ENCODE results near the gene TAF11. TPM values are rescaled to one million over a fixed set of nuclear protein-coding genes. Genes with fewer than 3 reads are reported as not detected.

The TAF11 gene
- 40.8 to 44.1 TPM (median 42.2 TPM) in 3 replicates for total RNA-seq (2021)
- Bru-seq, nascent RNA = percentile 94 among the genes with signal in this experiment
- long read RNA-seq, experiment 1, transcript TAF11-201 (5 exons, 1,580 nt) = major isoform, 109 of 145 reads
- long read RNA-seq, experiment 1, partial matches to known transcripts = 13 of 145 reads
- long read RNA-seq, experiment 1, other reads (novel, unspliced or antisense) = 18 of 145 reads
- long read RNA-seq, experiment 2, transcript TAF11-201 (5 exons, 1,580 nt) = major isoform, 42 of 69 reads
- long read RNA-seq, experiment 2, partial matches to known transcripts = 18 of 69 reads
- long read RNA-seq, experiment 2, other reads (novel, unspliced or antisense) = 5 of 69 reads
- long read RNA-seq, experiment 3, transcript TAF11-202 (4 exons, 1,465 nt) = minor isoform, 12 of 188 reads
- long read RNA-seq, experiment 3, transcript TAF11-201 (5 exons, 1,580 nt) = major isoform, 126 of 188 reads
- long read RNA-seq, experiment 3, partial matches to known transcripts = 42 of 188 reads
- long read RNA-seq, experiment 3, other reads (novel, unspliced or antisense) = 7 of 188 reads

- peaks cover 3% of the 10 kb centered on the region; the same call in 1 of the 2 replicates for H3K9me3 Mint-ChIP-seq
- CTCF ChIA-PET = interaction anchor here (0.9 to 1.5 kb wide), 7 partner anchors 13 to 353 kb away, joined by 3 to 11 read pairs (median 4); no protein-coding TSS in a partner anchor
- H3K36me3 Mint-ChIP-seq = peaks cover 17% of the 10 kb centered on the region
- DNase-seq (ENCODE audit: low spot score) = peak; percentile 92
- peaks cover 14% of the 10 kb centered on the region for H3K4me1 Mint-ChIP-seq
- no peaks in the 10 kb centered on the region for H3K27me3 Mint-ChIP-seq (ENCODE audit: low read depth)
- H3K4me3 Mint-ChIP-seq = peak within 1 kb of the TSS; percentile 100
- peak within 1 kb of the TSS; percentile 100 for H3K27ac Mint-ChIP-seq
- POLR2A ChIA-PET = interaction anchor here (0.6 to 2.7 kb wide), 13 partner anchors 9 to 372 kb away, joined by 3 to 24 read pairs (median 4); partner anchors contain the start of genes BLTP3A, SNRPC and ZNF76
- peak; percentile 75 for ATAC-seq
- TF ChIP-seq ZNF121 (CRISPR knock-in tag; IDR thresholded peaks at IDR 0.05) (no peak), AR (CRISPR knock-in tag; IDR thresholded peaks at IDR 0.05) (no peak), ETV6 (CRISPR knock-in tag; IDR thresholded peaks at IDR 0.05) (peak; percentile 58; the same call in 1 of the 2 replicates), OVOL2 (CRISPR knock-in tag; IDR thresholded peaks at IDR 0.05; ENCODE audit: borderline replicate concordance) (no peak), E2F1 (CRISPR knock-in tag; IDR thresholded peaks at IDR 0.05) (no peak), JUN (CRISPR knock-in tag; IDR thresholded peaks at IDR 0.05) (no peak), ZNF425 (CRISPR knock-in tag; conservative IDR thresholded peaks at IDR 0.05) (no peak), ZNF281 (CRISPR knock-in tag; IDR thresholded peaks at IDR 0.05) (no peak), ZNF317 (CRISPR knock-in tag; IDR thresholded peaks at IDR 0.05; ENCODE audit: borderline replicate concordance, low read depth) (peak; percentile 74), ZBTB43 (CRISPR knock-in tag; IDR thresholded peaks at IDR 0.05) (no peak), ZNF512 (CRISPR knock-in tag; IDR thresholded peaks at IDR 0.05; ENCODE audit: borderline replicate concordance) (no peak), SMAD3 (CRISPR knock-in tag; IDR thresholded peaks at IDR 0.05; ENCODE audit: borderline replicate concordance) (no peak), ZNF671 (CRISPR knock-in tag; IDR thresholded peaks at IDR 0.05) (no peak), ZNF396 (CRISPR knock-in tag; IDR thresholded peaks at IDR 0.05; ENCODE audit: borderline replicate concordance) (no peak), ZMAT4 (CRISPR knock-in tag; IDR thresholded peaks at IDR 0.05) (no peak), FOXK1 (CRISPR knock-in tag; IDR thresholded peaks at IDR 0.05) (peak; percentile 43; the same call in 1 of the 2 replicates), USF1 (CRISPR knock-in tag; IDR thresholded peaks at IDR 0.05) (no peak), E2F5 (CRISPR knock-in tag; IDR thresholded peaks at IDR 0.05) (0 out of 2 replicates have a peak, but pooled peaks have one; percentile 39), ELF4 (CRISPR knock-in tag; IDR thresholded peaks at IDR 0.05; ENCODE audit: low read depth) (no peak)
These were observed at the start of gene TAF11 for GRCh38 chr6:34887753-34888513. TAF11 (minus strand) TSS chr6:34888042; CDS start chr6:34887957, 85 bp downstream.
